NCI-H187 treated with DMSO at 0.1 percent for 48 hours (cell line): ENCODE data around the gene ACTMAP.

ENCODE experiments used
- DNase-seq: peaks from one replicate; lab custom pipeline; 2025; lab: John Stamatoyannopoulos, UW

Gene ACTMAP

DNA sequence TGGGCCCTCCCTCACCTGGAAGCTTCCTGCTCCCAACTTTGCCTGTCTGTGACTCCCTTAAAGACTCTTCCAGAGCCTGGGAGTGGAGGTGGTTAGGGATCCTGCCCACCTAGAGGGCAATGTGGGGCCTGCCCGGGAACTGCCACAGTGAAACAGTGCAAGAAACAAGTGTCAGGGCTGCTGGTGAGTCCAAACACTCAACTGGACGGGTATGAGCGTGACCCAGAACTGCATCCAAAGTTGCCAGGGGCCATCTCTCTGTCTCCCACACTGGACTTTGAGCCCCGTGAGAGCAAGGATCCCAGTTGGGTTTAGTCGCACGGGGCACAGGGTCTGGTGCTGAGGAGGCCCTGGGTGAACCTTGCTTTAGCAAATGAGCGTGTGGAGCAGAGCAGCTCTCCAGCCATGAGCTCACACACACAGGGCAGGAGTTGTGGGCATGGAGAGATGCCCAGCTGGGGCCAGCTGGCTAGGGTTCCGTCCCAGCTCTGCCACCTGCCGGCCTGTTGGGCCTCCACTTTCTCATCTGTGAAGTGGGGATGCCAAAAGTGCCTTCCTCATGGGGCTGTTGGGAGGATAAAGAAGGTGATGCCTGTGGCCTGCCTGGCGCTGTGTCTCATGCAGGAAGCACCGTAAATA, 57.0 kb downstream of the ACTMAP start:
- no peak for DNase-seq

DNA sequence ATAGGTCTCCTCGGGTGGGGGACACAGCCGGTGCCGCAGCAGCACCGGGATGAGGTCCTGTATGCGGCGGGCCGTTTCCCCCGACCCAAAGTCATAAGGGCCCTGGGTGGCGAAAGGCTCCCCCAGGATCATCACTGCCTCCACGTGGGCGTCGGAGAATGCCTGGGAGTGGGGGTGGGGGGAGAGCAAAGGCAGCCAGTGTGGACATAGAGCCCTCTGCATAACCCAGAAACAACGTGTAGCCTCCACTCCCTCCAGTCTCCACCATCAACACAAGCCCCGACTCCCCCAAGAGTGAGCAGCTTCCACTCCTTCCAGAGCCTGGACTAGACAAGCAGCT, 58.1 kb downstream of the ACTMAP start:
- no peak for DNase-seq

DNA sequence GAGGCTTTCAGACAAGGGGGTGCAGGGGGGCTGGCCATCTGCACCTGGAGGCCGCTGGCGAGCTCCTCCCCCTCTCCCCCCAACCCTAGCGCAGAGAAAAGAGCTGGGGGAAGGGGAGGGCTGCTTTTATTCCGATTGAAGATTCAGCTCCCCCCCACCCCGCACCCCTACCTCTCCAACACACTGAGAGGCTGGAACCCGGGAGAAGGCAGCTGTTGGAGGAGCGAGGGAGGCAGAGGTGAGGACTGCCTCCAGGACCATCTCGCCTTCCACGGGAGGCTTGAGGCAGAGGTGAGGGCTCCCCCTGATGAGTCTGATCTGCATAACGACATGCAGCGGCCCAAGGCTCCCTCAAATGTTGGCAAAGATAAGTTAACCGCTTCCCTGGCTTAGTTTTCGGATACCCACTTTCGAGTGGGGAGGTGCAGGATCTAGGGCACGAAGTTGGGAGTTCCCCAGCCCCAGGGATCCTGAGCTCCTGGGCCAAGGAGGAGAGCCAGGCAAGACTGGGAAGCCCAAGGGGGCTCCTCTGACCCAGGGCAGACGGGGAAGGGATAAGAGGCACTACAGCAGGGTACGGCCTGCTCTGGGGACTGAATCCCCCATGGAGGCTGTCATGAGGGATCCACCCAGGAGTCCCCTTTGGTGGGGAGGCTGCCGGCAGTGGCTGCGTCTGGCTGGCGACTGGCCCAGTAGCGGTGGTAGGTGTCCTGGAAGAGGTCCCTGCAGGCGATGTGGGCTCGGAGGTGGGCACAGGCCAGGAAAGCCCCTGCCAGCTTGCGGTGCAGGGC, 58.7 kb downstream of the ACTMAP start:
- no peak for DNase-seq
